SIG-M5 (cell line): ENCODE data around the gene LTO1.
"Not testable (repeated sequence)": the region's sequence is repeated elsewhere in the genome, so short reads cannot be mapped to it uniquely, and the experiment has no call there.

Experiments used
- DNase-seq: peaks from one replicate; lab custom pipeline; 2025; lab: John Stamatoyannopoulos, UW

The LTO1 gene

DNA sequence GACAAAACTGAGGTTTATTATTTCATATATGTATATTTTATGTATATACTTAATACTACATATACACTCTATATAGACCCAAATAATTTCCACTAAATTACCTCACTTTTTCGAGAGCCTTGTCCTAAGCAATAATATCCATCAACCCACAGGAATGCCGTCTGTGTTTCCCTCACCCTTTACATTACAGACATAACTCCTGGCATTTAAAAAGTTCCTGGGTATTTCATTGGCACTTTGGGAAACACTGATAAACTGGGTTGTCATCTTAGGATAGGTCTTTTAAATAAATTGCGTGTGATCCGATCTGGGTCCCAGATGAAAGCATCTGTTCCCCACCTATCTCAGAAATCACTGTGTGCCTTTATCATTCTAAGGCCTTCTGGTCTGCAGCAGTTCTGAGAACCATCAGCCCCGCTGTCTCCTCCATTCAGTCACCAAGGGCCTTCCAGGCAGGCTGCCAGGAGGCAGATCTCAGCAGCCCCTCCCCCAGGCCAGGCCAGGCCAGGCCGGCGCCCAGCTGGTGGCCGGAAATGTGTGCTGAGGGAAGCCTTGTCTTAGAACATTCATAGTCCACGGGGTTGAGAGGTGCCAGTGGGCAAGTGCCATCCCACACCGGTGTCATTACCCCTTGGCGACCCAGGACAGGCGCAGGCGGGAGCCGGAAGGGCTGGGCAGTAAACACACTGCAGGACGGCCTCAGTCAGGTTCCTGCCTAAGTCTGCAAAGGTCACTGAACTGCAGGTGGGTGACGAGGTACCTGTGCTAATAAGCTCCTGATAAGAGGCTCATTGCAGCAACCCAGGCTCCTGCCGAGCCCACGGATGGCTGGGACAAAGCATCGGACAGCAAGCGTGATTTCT is 25.4 kb upstream of the LTO1 start:
- no peak for DNase-seq

DNA sequence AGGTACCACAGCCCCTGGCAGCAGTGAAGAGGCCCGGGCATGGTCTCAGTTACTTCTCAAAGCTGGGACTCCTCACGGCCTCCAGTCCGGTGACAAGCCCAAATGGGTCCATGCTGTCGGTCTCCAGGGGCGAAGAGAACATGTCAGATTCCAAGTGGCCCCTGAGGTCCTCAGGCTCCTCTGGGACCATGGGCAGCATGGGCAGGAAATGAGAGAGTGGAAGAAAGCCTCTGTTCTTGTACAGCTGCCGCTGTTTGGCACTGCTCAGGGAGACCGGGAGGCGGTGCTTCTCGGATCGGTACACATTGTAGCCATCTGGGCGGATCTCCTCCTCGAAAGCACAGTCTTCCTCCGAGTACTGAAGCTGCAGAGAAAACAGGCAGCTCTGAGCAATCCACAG is 24.1 kb upstream of the LTO1 start:
- DNase-seq = no peak

DNA sequence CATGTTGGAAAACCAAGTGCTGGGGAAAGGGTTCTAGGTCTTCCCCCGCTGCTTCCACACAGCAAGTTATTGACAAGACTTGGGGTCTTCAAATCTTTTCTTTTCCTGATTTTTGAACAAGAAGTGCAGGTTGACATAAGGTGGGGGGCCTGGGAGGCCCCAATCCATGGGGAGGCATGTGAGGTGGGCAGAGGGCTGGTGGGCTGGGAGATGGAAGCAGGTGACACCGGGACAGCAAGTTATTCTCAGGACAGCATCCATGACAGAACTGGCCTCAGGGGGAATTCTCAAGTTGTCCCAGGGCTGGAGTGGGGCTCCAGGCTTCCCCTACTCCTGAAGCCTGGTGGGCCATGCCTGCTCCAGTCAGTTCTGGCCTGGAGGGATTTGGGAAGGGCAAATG is 23.2 kb upstream of the LTO1 start:
- no peak for DNase-seq

DNA sequence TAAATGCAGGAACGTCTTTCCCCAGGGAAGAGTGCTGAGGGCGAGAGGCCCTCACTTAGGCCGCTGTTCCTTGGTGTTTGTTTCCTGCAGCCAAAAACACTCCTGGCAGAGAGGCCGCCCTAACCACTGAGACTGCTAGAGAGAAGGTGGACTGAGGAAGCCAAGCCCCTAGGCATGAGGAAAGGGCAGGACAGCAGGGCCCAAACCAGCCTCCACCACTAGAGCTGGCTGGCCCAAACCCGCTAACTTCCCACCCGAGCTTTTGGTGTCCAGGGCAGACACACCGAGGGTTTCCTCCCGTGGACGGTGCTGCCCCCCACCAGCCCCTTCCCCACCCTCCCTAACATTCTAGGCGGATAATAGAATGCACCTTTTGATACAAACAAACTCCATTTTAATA is 22.7 kb upstream of the LTO1 start:
- no peak for DNase-seq

DNA sequence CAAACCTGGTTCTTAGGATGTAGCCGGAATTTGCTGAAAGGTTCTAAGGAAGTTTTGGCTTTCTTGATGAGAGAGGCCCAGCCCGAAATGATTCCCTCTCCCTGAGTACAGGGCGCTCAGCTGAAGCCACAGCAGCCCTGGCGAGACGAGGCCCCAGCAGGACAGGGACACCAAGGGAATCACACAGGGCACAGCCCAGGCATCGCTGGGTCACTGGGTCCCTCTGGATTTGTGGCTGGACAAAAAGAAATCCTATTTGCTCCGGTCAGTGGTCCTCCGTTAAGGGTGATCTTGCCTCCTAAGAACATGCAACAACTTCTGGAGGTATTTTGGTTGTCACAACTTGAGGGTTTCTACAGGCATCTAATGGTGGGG is 22.3 kb upstream of the LTO1 start:
- no peak for DNase-seq

DNA sequence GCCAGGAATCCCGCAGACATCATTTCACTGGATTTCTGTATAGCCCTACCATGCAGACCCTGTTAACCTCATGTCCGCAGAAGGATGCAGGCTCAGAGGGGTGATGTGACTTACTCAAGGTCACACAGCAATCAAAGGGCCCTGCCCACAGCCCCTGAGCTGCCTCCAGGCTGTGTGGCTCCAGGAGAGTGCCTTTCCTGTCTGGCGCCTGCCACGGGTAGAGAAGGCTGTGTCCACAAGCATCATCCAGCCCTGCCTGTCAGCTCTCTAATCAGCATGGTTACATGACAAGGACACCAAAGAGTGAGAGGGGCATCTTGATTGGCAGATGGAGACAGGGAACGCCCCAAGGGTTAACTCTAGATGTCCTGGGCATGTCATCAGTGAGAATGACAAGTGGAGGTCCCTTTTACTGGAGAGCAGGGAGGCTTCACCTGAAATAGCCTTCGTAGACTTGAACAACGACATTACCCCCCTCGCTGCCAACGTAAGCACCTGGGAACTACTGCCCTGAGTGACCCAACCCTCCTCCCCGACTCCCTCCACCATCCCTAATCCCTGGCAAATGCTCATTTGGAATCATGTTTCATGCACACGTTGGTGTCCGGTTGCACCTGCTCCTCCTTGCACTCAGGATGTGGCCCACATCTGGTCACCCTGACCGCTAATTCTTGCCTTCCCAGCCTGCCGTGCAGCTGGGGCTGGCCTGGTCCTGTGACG is 21.8 kb upstream of the LTO1 start:
- DNase-seq = no peak

DNA sequence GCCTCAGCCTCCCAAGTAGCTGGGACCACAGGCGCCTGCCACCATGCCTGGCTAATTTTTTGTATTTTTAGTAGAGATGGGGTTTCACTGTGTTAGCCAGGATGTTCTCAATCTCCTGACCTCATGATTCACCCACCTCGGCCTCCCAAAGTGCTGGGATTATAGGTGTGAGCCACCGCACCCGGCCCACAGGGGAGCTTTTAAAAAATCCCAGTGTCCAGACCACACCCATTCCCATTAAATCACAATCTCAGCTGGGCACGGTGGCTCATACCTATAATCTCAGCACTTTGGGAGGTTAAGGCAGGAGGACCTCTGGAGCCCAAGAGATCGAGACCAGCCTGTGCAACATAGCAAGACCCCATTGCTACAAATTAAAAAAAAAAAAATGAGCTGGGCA is 20.8 kb upstream of the LTO1 start:
- not testable (repeated sequence) for DNase-seq

DNA sequence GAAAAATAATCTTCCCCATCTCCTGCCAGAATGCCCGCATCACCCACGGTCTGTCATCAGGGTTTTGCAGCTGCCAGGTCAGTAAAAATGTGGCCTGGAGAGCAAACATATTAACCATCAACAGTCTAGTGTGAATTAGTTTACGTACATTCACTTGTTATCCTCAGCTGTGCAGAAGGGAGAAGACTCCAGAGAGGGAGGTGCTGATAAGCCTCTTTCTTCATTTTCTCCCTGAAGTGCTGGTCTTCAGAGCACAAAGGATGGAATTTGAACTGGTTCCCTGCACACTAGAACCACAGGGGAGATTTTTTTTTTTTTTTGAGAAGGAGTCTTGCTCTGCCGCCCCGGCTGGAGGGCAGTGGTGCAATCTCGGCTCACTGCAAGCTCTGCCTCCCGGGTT is 20.4 kb upstream of the LTO1 start:
- DNase-seq = no peak

DNA sequence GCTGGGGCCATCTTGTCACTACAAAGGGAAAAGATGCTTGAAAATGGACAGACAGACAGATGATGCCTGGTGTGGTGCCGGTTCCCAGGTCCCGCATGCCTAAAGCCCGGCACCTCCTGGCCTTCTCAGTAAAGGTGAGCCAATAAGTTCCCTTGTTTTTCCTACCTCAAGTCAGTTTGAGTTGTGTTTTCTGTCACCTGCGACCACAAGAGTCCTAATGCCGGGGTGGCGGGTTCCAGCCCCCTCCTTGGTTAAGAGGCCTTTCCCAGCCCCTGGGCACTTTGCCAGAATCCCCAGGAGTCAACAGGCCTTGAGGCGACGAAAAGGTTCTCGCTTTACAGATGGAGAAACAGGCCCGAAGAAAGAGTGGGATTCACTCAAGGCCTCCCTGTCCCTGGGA is 19.6 kb upstream of the LTO1 start:
- DNase-seq = no peak

DNA sequence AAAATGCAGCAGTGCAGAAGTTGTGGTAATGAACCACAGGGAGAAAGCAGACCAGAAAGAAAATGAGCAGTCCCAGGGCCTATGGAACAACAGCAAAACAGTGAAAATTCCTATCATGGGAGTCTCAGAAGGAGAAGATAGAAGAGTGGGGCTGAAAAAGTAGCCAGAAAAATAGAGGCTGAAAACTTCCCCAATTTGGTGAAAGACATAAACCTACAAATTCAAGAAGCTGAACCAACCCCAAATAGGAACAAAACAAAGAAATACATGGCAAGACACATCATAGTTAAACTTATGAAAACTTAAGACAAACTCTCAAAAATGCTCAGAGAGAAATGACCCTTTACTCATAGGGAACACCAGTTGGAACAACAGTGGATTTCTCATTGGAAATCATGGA is 17.3 kb upstream of the LTO1 start:
- DNase-seq = no peak

DNA sequence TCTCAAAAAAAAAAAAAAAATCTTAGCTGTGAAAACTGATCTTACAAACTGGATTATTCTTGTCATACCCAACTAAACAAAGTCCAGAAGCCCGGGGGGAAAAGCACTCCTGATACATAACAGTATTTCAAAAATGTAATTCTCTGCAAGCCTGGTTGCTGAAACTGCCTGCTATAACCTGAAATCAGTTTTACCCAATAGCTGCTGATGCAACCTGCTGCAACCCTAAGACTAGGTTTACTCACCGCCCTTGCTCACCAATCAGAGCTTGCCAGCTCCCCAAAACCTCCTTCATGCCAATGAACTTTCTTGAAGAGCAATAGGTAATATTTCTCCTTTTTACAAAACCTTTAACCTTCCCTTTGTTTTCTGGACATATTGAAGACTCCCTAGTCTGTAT is 16.3 kb upstream of the LTO1 start:
- no peak for DNase-seq

DNA sequence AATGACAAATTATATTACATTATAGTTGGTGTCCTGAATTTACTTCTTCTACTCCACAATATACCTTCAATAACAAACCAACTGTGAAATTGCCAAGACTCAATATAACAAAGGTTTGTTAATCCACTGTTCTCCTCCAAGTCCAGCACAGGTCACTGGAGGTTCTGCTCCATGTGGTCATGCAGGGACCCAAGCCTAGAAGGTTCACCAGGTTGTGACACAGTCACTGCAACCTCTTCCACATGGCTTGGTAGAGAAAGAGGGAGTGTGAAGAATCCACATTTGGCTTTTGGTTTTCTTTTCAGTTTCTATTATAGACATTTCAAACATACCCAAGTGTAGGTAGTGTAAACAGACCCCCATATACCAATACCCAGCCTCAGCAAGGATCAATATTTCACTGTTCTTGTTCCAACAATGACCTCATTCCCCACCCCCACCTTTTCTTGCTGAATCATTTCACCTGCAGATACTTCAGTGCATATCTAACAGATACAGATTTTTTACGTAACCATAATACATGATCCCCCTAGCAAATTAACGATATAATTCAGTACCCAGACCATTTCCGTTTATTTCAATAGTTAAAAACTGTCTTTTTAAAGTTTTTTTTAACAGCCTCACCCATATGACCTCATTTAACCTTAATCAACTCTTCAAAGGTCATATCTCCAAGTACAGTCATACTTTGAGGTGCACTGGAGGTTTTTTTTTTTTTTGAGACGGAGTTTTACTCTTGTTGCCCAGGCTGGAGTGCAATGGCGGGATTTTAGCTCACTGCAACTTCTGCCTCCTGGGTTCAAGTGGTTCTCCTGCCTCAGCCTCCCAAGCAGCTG is 14.5 kb upstream of the LTO1 start:
- no peak for DNase-seq

DNA sequence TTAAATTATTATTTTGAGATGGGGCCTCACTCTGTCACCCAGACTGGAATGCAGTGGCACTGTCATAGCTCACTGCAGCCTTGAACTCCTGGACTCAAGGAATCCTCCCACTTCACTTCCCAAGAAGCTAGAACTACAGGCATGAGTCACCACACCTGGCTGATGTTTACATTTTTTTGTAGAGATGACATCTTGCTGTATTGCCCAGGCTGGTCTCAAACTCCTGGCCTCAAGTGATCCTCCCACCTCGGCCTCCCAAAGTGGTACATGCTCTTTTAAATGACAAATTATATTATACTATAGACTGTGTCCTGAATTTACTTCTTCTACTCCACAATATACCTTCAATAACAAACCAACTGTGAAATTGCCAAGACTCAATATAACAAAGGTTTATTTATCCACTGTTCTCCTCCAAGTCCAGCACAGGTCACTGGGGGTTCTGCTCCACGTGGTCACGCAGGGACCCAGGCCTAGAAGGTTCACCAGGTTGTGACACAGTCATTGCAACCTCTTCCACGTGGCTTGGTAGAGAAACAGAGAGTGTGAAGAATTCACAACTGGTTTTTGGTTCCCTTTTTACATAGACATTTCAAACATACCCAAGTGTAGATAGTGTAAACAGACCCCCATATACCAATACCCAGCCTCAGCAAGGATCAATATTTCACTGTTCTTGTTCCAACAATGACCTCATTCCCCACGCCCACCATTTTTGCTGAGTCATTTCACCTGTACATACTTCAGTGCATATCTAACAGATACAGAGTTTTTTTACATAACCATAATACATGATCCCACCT is 13.0 kb upstream of the LTO1 start:
- DNase-seq = not testable (repeated sequence)

DNA sequence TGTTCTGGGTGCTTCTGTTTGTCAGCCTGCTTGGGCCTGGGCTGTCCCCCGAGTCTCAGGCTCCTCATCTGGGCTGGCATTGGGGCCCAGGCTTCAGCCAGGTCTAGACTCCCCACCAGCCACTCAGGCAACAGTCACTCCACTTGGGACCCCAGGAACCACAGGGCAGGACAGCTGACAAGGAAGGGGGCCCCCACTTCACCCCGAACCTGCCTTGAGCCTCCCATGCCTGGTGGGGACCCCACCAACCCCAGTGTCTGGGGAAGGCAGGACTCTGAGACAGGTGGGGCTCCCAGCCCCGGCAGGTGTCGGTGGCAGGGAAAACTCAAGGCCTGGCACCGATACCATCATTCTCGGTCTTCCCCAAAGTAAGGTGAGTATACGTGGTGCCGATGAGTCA is 11.7 kb upstream of the LTO1 start:
- no peak for DNase-seq

DNA sequence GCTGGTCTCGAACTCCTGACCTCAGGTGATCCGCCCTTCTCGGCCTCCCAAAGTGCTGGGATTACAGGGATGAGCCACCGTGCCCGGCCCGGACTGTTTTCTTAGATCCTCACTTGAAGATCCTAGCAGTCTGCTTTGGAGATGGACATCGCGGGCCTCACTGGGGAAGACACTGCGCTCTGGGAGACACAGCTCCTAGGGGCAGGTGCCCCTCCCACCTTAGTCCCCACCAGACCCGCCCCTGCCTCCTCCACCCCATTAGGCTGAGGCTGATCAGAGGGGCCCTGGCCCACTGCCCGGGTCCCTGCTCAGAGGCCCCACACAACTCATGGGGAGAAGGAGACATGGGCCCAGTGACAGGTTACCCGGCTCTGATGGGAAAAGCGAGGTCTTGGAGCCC is 11.3 kb upstream of the LTO1 start:
- no peak for DNase-seq

DNA sequence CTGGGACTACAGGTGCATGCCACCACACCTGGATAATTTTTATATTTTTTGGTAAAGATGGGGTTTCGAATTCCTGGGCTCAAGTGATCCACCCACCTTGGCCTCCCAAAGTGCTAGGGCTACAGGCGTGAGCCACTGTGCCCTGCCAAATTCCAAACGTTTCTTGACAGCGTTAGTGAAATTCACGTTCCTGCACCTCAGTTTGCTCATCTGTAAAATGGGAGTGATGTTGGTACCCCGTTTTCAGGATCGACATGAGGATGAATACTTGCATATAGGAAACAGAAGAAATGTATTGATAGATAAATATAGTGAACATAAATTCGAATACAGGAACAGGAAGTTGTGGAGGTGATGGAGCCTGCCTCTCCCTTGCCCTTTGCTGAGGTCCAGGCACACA is 10.2 kb upstream of the LTO1 start:
- no peak for DNase-seq

DNA sequence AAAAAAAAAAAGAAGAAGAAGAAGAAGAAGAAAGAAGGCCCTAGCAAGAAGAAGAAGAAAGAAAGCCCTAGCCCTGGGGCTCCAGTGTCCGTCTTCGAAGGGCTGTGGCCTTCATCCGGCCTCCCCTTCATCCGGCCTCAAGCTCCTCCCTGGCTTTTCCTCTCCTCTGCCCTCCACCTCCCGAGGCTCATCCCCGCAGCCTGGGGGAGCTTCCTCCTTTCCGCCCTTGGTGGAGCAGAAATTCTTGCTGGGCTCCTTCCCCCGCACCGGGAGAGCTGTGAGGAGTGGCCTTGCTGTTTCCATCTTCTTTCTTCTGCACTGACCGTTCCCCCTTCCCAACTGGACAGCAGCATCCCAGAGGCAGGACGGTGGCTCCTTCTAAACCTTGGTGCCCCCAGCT is 9.5 kb upstream of the LTO1 start:
- DNase-seq = no peak

DNA sequence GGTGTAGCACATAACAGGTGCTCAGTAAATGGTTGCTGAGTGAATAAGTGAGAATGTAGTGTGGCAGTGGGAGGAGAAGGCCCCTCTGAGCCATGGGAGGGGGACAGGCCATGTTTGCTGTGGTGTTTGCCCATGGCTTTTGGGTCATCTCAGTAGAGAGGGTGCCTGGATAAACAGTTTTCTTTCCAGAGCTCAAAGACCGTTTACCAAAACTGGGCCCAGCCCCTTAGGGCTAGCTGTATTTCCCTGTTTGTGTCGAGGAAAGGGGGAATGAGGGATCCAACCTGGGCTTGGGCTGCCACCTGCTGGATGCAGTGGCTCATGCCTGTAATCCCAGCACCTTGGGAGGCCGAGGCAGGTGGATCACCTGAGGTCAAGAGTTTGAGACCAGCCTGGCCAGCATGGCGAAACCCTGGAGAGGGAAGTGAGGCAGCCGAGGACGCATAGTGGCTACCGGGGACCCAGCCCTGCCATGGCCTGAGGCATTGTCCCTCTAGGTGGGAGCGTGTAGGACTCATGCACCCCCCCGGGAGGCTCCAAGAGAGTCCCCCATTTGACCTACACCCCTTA is 8.7 kb upstream of the LTO1 start:
- no peak for DNase-seq

DNA sequence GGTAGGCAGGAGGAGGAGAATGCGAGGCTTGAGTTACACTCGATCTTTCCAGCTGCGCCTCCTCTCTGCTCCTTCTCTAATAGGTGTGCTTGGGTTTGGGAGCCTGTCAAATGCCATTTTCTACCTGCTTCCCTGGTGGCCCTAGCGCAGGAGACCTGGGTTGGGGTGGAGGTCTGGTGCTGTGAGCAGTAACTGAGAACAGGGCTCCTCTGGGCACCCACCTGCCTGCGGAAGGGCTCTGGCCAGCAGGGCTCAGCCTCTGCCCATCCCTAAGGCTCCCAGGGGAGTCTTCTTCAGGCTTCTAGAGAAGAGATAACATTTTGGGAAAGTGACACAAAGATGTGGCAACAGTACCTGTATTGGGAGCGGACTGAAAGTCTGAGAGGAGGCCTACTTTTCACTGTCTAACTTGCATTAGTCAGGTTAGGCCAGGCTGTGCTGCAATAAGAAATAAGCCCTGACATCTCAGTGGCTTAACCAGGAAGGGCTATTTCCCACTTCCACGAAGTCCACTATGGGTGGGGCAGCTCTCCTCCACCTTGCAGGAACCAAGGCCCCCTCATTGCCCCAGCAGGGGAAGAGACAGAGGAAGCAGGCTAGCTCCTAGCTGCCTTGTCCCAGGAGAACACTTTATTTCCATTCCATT is 7.7 kb upstream of the LTO1 start:
- DNase-seq = no peak

DNA sequence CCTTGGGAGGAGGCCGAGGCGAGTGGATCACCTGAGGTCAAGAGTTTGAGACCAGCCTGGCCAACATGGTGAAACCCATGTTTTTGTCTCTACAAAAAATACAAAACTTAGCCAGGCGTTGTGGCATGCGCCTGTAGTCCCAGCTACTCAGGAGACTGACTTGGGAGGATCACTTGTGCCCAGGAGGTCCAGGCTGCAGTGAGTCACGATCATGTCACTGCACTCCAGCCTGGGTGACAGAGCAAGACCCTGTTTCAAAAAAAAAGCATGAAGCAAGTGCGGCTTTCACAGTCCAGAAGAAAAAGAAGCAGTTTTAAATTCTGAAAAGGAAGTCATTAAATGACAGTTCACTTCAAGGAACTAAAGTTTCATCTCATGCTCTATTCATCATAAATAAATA is 7.1 kb upstream of the LTO1 start:
- no peak for DNase-seq

DNA sequence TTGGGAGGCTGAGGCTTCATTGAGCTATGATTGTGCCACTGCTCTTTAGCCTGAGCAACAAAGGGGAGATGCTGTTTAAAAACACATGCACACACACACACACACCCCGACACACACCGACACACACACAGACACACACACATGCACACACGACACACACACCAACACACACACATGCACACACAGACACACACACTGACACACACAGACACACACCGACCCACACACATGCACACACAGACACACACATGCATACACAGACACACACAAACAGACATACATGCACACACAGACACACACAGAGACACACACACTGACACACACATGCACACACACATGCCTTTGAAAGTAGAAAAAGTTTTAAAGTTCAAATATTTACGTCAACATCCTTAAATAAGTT is 5.5 kb upstream of the LTO1 start:
- no peak for DNase-seq
